GM21786 (cell line): Measurements from ENCODE around the gene RNASE11.

Experiments used
- ATAC-seq: cut with Tn5 transposase; IDR thresholded peaks from one replicate; pipeline ENCODE4 v1.9.1; 2021; ENCODE audit not compliant: unreplicated experiment

Gene RNASE11

DNA sequence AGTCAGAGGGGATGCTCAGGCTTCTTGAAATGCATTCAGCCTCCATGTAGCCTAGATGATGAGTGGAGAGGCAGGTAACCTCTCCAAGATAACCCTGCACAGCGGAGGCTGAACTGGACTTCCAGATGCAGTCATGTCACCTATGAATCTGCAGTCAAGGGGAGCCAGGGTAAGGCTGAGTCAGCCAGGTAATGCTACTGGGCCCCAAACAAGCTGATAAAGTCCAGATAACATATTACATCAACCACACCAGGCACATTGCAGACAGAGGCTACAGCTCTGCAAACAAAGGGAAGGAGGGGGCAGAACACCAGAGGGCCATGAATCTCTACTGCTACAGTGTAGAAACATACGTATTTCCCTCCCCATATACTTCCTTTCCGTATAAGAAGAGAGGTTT, 40.9 kb downstream of the RNASE11 start:
- ATAC-seq, result no peak

DNA sequence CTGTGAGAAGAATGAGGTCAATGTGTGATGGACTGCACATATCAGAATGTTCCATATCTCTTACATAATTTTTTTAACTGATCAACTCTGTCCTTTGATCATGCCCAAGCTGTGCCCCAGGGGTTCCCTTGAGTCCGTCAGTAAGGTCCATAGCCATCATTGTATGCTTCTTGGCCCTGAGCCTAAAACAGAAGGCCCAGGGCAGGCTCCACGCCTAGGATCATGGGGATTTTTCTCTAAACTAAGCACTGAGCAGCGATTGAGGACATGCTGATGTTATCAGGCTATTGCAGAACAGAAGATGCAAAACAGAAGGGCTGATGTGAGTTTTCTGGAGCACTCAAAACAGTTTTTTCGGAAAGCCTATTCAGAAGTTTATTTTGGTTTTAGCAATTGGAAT, 47.9 kb downstream of the RNASE11 start:
- no peak for ATAC-seq
